GM12878 (cell line): ENCODE measurements around the gene TNFRSF8. TPM values are rescaled to one million over a fixed set of nuclear protein-coding genes. Genes with fewer than 3 reads are reported as not detected.

Source experiments
- ATAC-seq: fragments of 200-7000 bp; cut with Tn5 transposase; 3 replicates; pipeline ENCODE4 v1.9.1; 2020; ENCODE audit warnings: mild to moderate bottlenecking, moderate library complexity
- BruUV-seq: library from RNA; stranded (reverse); fragments of 400-500 nt; replicated peaks from 2 replicates; lab custom pipeline; 2021; lab: Mats Ljungman, UMichigan
- CTCF ChIA-PET: fragments of 300-600 bp; sonication (Branson Sonifier 250); formaldehyde crosslinking; extraction: SDS; loops from one replicate; lab custom pipeline; 2021; ENCODE audit warnings: inconsistent platforms; lab: Yijun Ruan, JAX
- POLR2A ChIA-PET: fragments of 350-600 bp; formaldehyde crosslinking; extraction: SDS; loops from one replicate; lab custom pipeline; 2021; ENCODE audit warnings: inconsistent platforms; lab: Charles Lee
- RAD21 ChIA-PET: fragments of 300-600 bp; sonication (Branson Sonifier 250); formaldehyde crosslinking; loops from one replicate; lab custom pipeline; 2023; ENCODE audit warnings: antibody characterized with exemption; ENCODE audit not compliant: unreplicated experiment; lab: Charles Lee
- SMC1A ChIA-PET: fragments of 300-600 bp; sonication (Branson Sonifier 250); formaldehyde crosslinking; loops from one replicate; lab custom pipeline; 2023; ENCODE audit not compliant: unreplicated experiment, uncharacterized antibody; lab: Charles Lee
- DNase-seq: peaks from one replicate; pipeline ENCODE4 v3.0.0-alpha.2; 2011; ENCODE audit warnings: low read depth, low spot score
- FAIRE-seq: peaks from 3 replicates; lab custom pipeline; 2011; peaks lifted over from hg19 to GRCh38; lab: Jason Lieb, UNC
- H2AFZ ChIP-seq: 2 replicates; pipeline ENCODE4 v1.6.0; 2011; ENCODE audit warnings: low read depth, low read length, control low read depth; ENCODE audit not compliant: control insufficient read depth
- H3K27ac ChIP-seq: 2 replicates; pipeline ENCODE4 v1.5.1; 2011; ENCODE audit warnings: control low read depth; ENCODE audit not compliant: control insufficient read depth, insufficient read depth
- H3K27me3 ChIP-seq, 2 experiments: replicated peaks in 1 of 2; 2 replicates each; pipeline versions ENCODE4 v1.6.0 to v1.6.1; 2011; ENCODE audit warnings: low read length in 1 of 2; ENCODE audit not compliant: control insufficient read depth in 2 of 2, insufficient read depth in 2 of 2
- H3K36me3 ChIP-seq, 2 experiments: 2 replicates each; pipeline ENCODE4 v1.5.1; 2011; ENCODE audit warnings: low read length in 1 of 2; ENCODE audit not compliant: control insufficient read depth in 2 of 2, insufficient read depth in 2 of 2
- H3K4me1 ChIP-seq: 2 replicates; pipeline ENCODE4 v1.6.1; 2011; ENCODE audit warnings: mild to moderate bottlenecking, low read length, moderate library complexity, mixed read lengths; ENCODE audit not compliant: control insufficient read depth, insufficient read depth
- H3K4me2 ChIP-seq: 2 replicates; pipeline ENCODE4 v1.6.0; 2011; ENCODE audit warnings: control low read depth; ENCODE audit not compliant: control insufficient read depth, insufficient read depth
- H3K4me3 ChIP-seq: fragments of 200-600 bp; sonication (generic); 2 replicates; pipeline ENCODE4 v1.5.1; 2016
- H3K79me2 ChIP-seq: 2 replicates; pipeline ENCODE4 v1.6.0; 2011; ENCODE audit warnings: low read length; ENCODE audit not compliant: control insufficient read depth, insufficient read depth
- H3K9ac ChIP-seq: 2 replicates; pipeline ENCODE4 v1.8.0; 2011; ENCODE audit warnings: low read length, control low read depth, mixed read lengths; ENCODE audit not compliant: control insufficient read depth, insufficient read depth
- H3K9me3 ChIP-seq: replicated peaks from 3 replicates; pipeline ENCODE4 v1.5.1; 2011; ENCODE audit warnings: mild to moderate bottlenecking, low read length; ENCODE audit not compliant: control insufficient read depth, insufficient read depth
- H4K20me1 ChIP-seq: 2 replicates; pipeline ENCODE4 v1.6.0; 2011; ENCODE audit not compliant: control insufficient read depth, insufficient read depth
- BACH1 ChIP-seq: fragments of 450-650 bp; IDR thresholded peaks from 2 replicates; pipeline ENCODE4 v1.6.1; 2017; ENCODE audit warnings: mild to moderate bottlenecking, borderline replicate concordance
- IKZF2 ChIP-seq, 2 experiments: fragments of 450-650 bp; IDR thresholded peaks; 2 replicates each; pipeline ENCODE4 v1.6.1; 2017; ENCODE audit warnings: mild to moderate bottlenecking in 2 of 2, moderate library complexity in 2 of 2
- IRF4 ChIP-seq: IDR thresholded peaks from 2 replicates; pipeline ENCODE4 v1.6.1; 2011; ENCODE audit warnings: low read depth, low read length
- KDM1A ChIP-seq: fragments of 200-600 bp; sonication (generic); IDR thresholded peaks from 2 replicates; pipeline ENCODE4 v1.6.1; 2016; ENCODE audit warnings: borderline replicate concordance
- POU2F2 ChIP-seq: IDR thresholded peaks from 3 replicates; pipeline ENCODE4 v1.6.1; 2011; ENCODE audit warnings: low read depth, mild to moderate bottlenecking, low read length, borderline replicate concordance
- RUNX3 ChIP-seq: IDR thresholded peaks from 2 replicates; pipeline ENCODE4 v1.6.1; 2012; ENCODE audit warnings: low read length, inconsistent platforms
- SUPT20H ChIP-seq: IDR thresholded peaks from 2 replicates; pipeline ENCODE4 v1.6.1; 2011; ENCODE audit warnings: low read depth, mild to moderate bottlenecking, low read length, moderate library complexity, borderline replicate concordance; ENCODE audit not compliant: control insufficient read depth
- WGBS: methylation state at CpG from one replicate; pipeline ENCODE4 v1.1.6; 2016; ENCODE audit warnings: low lambda C conversion rate; ENCODE audit not compliant: insufficient replicate concordance, insufficient coverage; ENCODE audit errors: missing lambda C conversion rate; 5-methylcytosine and 5-hydroxymethylcytosine counted together
- in situ Hi-C: fragments of 300-500 bp; cut with MboI; formaldehyde crosslinking; loops from 9 replicates; pipeline ENCODE4 v1.14.3; 2018; ENCODE audit warnings: mixed read lengths
- intact Hi-C: fragments of 100-400 bp; cut with micrococcal nuclease; formaldehyde crosslinking; loops from one replicate; pipeline ENCODE4 v1.14.2; 2022; ENCODE audit not compliant: unreplicated experiment
- polyA plus RNA-seq, 11 experiments: library from polyadenylated mRNA; depleted of rRNA in 4 of 11; unstranded in 6 of 11; stranded (reverse) in 5 of 11; fragments of >200 nt; fragmentation: Nextera tagmentation in 4 of 11; fragmentation: Illumina TruSeq in 1 of 11; extraction: Ambion mirVana in 4 of 11; extraction: Trizol in 1 of 11; gene quantifications; 1 replicate in 1 of 11; 2 replicates in 10 of 11; pipeline versions ENCODE4 v1.2.1 to v1.2.3, GENCODE V29; 2011 to 2016; ENCODE audit warnings: inconsistent platforms in 2 of 11, missing spikeins in 2 of 11, low read depth in 1 of 11
- total RNA-seq, 4 experiments: library from RNA; depleted of rRNA in 3 of 4; stranded (reverse); fragments of >200 nt in 3 of 4; fragmentation: Illumina TruSeq in 1 of 4; extraction: Trizol in 1 of 4; gene quantifications; 2 replicates each; pipeline versions ENCODE4 v1.2.1 to v1.2.3, GENCODE V29; 2013 to 2021
- TF ChIP-seq, protein P1 (sequence below): IDR thresholded peaks from 2 replicates; pipeline ENCODE4 v1.6.1; 2012; ENCODE audit warnings: low read depth, low read length, improper control_type of control experiment

Gene TNFRSF8
- total and polyA plus RNA-seq, 10 of the 15 experiments (the other 5 are each of a cell fraction or from before 2014, with no cell fraction given): 9.8 to 114 (median 58.8) TPM

DNA sequence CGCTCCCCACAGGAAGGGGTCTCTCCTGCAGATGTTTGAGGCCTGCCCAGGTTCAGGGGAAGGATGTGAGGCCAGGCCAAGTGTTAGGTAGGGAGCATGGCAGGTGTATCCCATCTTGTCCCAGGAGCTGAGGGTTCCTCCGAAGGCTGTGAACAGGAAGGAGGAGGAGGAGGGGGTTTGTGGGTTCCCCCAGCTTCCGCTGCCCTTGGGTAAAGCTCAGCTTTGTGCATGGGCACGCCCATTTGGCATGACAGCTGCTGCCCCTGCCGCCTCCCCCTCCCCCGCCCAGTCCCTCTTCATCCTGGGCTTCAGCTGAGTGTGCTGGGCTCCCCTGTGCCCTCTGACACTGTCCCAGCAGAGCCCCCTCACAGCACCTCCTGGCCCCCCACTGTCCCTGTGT lies 25.5 kb downstream of the TNFRSF8 start:
- H3K4me2 ChIP-seq: peak overlapping the region; percentile 70
- H3K36me3 ChIP-seq: peaks cover 22 to 39% of the 10 kb centered on the region in 2 experiments
- TF ChIP-seq IRF4 (no peak), RUNX3 (0 out of 2 replicates have a peak, but pooled peaks have one; percentile 23), POU2F2 (no peak), BACH1 (no peak), IKZF2 (IDR thresholded peaks at IDR 0.05) (no peak), KDM1A (no peak), SUPT20H (no peak)
- TF ChIP-seq, protein P1, sequence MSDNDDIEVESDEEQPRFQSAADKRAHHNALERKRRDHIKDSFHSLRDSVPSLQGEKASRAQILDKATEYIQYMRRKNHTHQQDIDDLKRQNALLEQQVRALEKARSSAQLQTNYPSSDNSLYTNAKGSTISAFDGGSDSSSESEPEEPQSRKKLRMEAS: no peak
- peak overlapping the region; percentile 39; the same call in 1 of the 2 replicates for H3K9ac ChIP-seq
- 12% methylated on average over 6 of the region's 6 CpGs for WGBS
- H3K27ac ChIP-seq: peak overlapping the region; percentile 67
- RAD21 ChIA-PET: interaction anchor here (0.5 to 2.3 kb wide), 11 partner anchors 9 to 69 kb away, joined by 3 to 25 read pairs (median 7); partner anchors contain the start of gene MIIP
- H3K9me3 ChIP-seq: no peaks in the 10 kb centered on the region; the same call in 2 of the 3 replicates
- FAIRE-seq (no peak), ATAC-seq (peak; percentile 17; the same call in 2 of the 3 replicates), DNase-seq (no peak)
- in situ Hi-C loops (no loop called here), intact Hi-C loops (no loop called here)
- BruUV-seq: no TSS peak
- SMC1A ChIA-PET: interaction anchor here (0.6 to 2.5 kb wide), 13 partner anchors 10 to 84 kb away, joined by 3 to 13 read pairs (median 3); partner anchors contain the start of gene MIIP
- no peak overlapping the region for H3K4me3 ChIP-seq
- no peaks in the 10 kb centered on the region for H4K20me1 ChIP-seq
- peaks cover 78% of the 10 kb centered on the region for H3K79me2 ChIP-seq
- CTCF ChIA-PET: interaction anchor here (1.3 to 2.8 kb wide), 6 partner anchors 10 to 75 kb away, joined by 3 to 22 read pairs (median 8); no protein-coding TSS in a partner anchor
- H3K27me3 ChIP-seq: no peaks in the 10 kb centered on the region
- H2AFZ ChIP-seq: no peak overlapping the region
- POLR2A ChIA-PET: interaction anchor here (0.6 to 2.5 kb wide), 13 partner anchors 9 to 105 kb away, joined by 3 to 21 read pairs (median 5); partner anchors contain the start of gene MIIP
- H3K4me1 ChIP-seq: peaks cover 22% of the 10 kb centered on the region
